ENCODE measurements around the gene CAST.

- TF ChIP-seq CTCF (IDR thresholded peaks at IDR 0.05) (no peak), POLR2A (IDR thresholded peaks at IDR 0.05) (no peak), POLR2AphosphoS5 (IDR thresholded peaks at IDR 0.05) (no peak)
Measured at GRCh38 chr5:96809921-96810320, 147.7 kb downstream of the CAST start.
